HG03139 (cell line): ENCODE results near the gene TCP10L.

Experiments used
- ATAC-seq: cut with Tn5 transposase; IDR thresholded peaks from one replicate; pipeline ENCODE4 v1.9.1; 2021; ENCODE audit not compliant: unreplicated experiment

TCP10L gene

DNA sequence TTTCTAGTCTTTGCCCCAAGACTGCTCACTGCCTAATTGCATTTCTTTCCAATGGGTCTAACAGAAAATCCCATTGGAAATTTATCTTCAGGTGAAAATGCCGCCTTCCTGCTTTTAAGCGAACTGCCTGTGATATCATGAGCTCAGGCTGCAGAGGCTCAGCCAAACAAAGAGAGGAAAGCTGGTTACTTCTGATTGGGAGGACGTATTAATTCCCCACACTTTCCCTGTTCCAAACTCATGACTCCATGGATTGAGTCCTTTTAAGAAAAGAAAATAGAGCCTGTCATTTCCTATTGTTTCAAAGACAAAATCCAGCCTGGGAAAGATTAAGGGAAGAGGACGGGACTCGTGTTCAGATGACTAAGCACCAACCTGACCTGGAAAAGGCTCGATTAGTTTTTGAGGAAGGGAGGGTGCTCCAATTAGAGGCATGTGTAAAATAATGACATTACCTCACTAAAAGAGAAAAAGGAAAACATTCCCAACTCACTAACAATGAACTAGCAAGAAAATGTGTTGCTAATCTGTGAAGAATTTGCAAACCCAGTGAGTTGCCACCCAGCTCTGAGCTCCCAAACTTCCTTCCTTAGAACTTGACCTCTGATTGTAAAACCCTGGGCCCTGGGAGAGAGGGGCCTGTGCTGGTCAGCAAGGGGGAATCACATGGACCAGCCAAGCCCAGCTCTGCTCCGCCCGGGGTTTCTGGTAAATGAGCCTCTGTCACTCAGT, 61.2 kb downstream of the TCP10L start:
- ATAC-seq, result no peak
